GM06990 (cell line): ENCODE data around the gene PLPP4.
A peak's percentile ranks its signal among the peaks of the same experiment; 100 is the strongest.

ENCODE experiments used
- DNase-seq: peaks from one replicate; pipeline ENCODE4 v3.0.0-alpha.2; 2011; ENCODE audit not compliant: insufficient read length; ENCODE audit errors: extremely low read depth
- H3K27me3 ChIP-seq: replicated peaks from 2 replicates; pipeline ENCODE4 v1.6.0; 2011; ENCODE audit warnings: low read length; ENCODE audit not compliant: control insufficient read depth, insufficient read depth
- H3K36me3 ChIP-seq: 2 replicates; pipeline ENCODE4 v1.5.1; 2011; ENCODE audit warnings: low read length; ENCODE audit not compliant: control insufficient read depth, insufficient read depth
- H3K4me3 ChIP-seq: replicated peaks from 2 replicates; pipeline ENCODE4 v1.5.1; 2011; ENCODE audit warnings: low read depth, mild to moderate bottlenecking, control low read depth, low read length
- TF ChIP-seq, protein P1 (sequence below): IDR thresholded peaks from 2 replicates; pipeline ENCODE4 v1.5.1; 2011; ENCODE audit warnings: low read length, control low read depth, mild to moderate bottlenecking, inconsistent platforms; ENCODE audit not compliant: insufficient read depth, poor library complexity, severe bottlenecking

The PLPP4 gene

GRCh38 chr10:120479506-120479905 is 22.5 kb downstream of the PLPP4 start:
- TF ChIP-seq, protein P1, sequence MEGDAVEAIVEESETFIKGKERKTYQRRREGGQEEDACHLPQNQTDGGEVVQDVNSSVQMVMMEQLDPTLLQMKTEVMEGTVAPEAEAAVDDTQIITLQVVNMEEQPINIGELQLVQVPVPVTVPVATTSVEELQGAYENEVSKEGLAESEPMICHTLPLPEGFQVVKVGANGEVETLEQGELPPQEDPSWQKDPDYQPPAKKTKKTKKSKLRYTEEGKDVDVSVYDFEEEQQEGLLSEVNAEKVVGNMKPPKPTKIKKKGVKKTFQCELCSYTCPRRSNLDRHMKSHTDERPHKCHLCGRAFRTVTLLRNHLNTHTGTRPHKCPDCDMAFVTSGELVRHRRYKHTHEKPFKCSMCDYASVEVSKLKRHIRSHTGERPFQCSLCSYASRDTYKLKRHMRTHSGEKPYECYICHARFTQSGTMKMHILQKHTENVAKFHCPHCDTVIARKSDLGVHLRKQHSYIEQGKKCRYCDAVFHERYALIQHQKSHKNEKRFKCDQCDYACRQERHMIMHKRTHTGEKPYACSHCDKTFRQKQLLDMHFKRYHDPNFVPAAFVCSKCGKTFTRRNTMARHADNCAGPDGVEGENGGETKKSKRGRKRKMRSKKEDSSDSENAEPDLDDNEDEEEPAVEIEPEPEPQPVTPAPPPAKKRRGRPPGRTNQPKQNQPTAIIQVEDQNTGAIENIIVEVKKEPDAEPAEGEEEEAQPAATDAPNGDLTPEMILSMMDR = no peak
- Histone ChIP-seq H3K36me3 (no peaks in the 10 kb centered on the region), H3K4me3 (no peak overlapping the region), H3K27me3 (no peaks in the 10 kb centered on the region; the same call in 1 of the 2 replicates)
- no peak for DNase-seq

- Histone ChIP-seq H3K27me3 (no peaks in the 10 kb centered on the region; the same call in 1 of the 2 replicates), H3K4me3 (no peak overlapping the region), H3K36me3 (no peaks in the 10 kb centered on the region)
- DNase-seq = no peak
- TF ChIP-seq, protein P1 = peak; percentile 45
Observed at GRCh38 chr10:120480065-120480600, 23.1 kb downstream of the PLPP4 start.

- H3K4me3 ChIP-seq = no peak overlapping the region
- DNase-seq = no peak
- H3K36me3 ChIP-seq = no peaks in the 10 kb centered on the region
- TF ChIP-seq, protein P1 = no peak
- no peaks in the 10 kb centered on the region; the same call in 1 of the 2 replicates for H3K27me3 ChIP-seq
Observed at GRCh38 chr10:120480848-120481247, 23.8 kb downstream of the PLPP4 start.

DNA sequence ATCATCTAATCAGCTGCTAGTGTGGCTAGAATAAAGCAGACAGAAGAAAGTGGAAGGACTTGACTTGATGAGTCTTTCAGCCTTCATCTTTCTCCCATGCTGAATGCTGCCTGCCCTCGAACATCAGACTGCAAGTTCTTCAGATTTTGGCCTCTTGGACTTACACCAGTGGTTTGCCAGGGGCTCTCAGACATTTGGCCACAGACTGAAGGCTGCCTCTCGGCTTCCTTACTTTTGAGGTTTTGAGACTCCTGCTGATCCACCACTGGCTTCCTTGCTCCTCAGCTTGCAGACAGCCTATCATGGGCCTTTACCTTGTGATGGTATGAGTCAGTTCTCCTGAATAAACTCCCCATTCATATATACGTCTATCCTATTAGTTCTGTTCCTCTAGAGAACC is 26.0 kb downstream of the PLPP4 start:
- no peaks in the 10 kb centered on the region for H3K27me3 ChIP-seq
- DNase-seq = no peak
- H3K4me3 ChIP-seq = no peak overlapping the region
- H3K36me3 ChIP-seq = no peaks in the 10 kb centered on the region
- TF ChIP-seq, protein P1 = no peak

GRCh38 chr10:120483651-120484301 is 26.7 kb downstream of the PLPP4 start:
- no peaks in the 10 kb centered on the region for H3K36me3 ChIP-seq
- no peak for DNase-seq

More at GRCh38 chr10:120483651-120484301, 26.7 kb downstream of the PLPP4 start:
- H3K4me3 ChIP-seq = no peak overlapping the region
- H3K27me3 ChIP-seq = no peaks in the 10 kb centered on the region
- TF ChIP-seq, protein P1 = no peak
